HL-60 (cell line): ENCODE results near the gene UBTF.

Experiments
- DNase-seq, 2 experiments: peaks; one replicate each; pipeline ENCODE4 v3.0.0-alpha.2; 2010 to 2020; ENCODE audit warnings: low read depth in 1 of 2, low spot score in 1 of 2
- H3K27ac ChIP-seq: fragments of 250-450 bp; sonication (Bioruptor Pico); replicated peaks from 2 replicates; pipeline ENCODE4 v1.5.1; 2020; ENCODE audit warnings: mild to moderate bottlenecking, moderate library complexity
- H3K27me3 ChIP-seq: fragments of 250-450 bp; sonication (Bioruptor Pico); 2 replicates; pipeline ENCODE4 v1.5.1; 2021; ENCODE audit warnings: mild to moderate bottlenecking, moderate library complexity; ENCODE audit not compliant: insufficient read depth, poor library complexity, severe bottlenecking
- H3K4me3 ChIP-seq: replicated peaks from 2 replicates; pipeline ENCODE4 v1.5.1; 2011; ENCODE audit warnings: mild to moderate bottlenecking, control low read depth, low read length; ENCODE audit not compliant: insufficient read depth
- GABPA ChIP-seq: IDR thresholded peaks from 2 replicates; pipeline ENCODE4 v1.6.1; 2012; ENCODE audit warnings: low read depth
- POLR2AphosphoS5 ChIP-seq: IDR thresholded peaks from 2 replicates; pipeline ENCODE4 v1.6.1; 2012; ENCODE audit warnings: low read depth
- REST ChIP-seq: IDR thresholded peaks from 2 replicates; pipeline ENCODE4 v1.6.1; 2012; ENCODE audit warnings: low read depth; ENCODE audit not compliant: insufficient replicate concordance
- SPI1 ChIP-seq: IDR thresholded peaks from 2 replicates; pipeline ENCODE4 v1.6.1; 2012; ENCODE audit warnings: low read depth, mild to moderate bottlenecking, borderline replicate concordance
- TF ChIP-seq, protein P1 (sequence below): IDR thresholded peaks from one replicate; pipeline ENCODE4 v1.5.1; 2011; ENCODE audit warnings: low read length, control low read depth, inconsistent platforms; ENCODE audit not compliant: insufficient read depth

The UBTF gene

DNA sequence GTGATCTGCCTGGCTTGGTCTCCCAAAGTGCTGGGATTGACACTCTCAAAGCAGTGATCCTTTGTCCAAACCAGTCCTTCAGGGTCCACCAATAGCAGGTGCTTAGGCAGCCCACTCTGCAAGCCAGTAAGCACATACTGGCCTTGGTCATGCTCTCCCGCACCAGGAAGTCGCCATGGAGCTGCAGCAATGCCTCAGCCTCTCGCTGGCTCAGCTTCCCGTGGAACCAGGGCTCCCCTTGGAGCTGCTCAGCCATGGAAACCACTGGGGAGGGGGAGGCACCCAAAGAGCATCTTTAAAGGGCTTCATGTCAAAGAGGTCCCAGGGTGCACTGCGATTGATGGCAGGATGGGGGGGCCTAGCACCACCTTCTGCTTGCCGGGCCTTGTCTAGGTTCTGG, 9.6 kb upstream of the UBTF start:
- TF ChIP-seq SPI1 (no peak), POLR2AphosphoS5 (no peak), GABPA (no peak), REST (no peak)
- TF ChIP-seq, protein P1, sequence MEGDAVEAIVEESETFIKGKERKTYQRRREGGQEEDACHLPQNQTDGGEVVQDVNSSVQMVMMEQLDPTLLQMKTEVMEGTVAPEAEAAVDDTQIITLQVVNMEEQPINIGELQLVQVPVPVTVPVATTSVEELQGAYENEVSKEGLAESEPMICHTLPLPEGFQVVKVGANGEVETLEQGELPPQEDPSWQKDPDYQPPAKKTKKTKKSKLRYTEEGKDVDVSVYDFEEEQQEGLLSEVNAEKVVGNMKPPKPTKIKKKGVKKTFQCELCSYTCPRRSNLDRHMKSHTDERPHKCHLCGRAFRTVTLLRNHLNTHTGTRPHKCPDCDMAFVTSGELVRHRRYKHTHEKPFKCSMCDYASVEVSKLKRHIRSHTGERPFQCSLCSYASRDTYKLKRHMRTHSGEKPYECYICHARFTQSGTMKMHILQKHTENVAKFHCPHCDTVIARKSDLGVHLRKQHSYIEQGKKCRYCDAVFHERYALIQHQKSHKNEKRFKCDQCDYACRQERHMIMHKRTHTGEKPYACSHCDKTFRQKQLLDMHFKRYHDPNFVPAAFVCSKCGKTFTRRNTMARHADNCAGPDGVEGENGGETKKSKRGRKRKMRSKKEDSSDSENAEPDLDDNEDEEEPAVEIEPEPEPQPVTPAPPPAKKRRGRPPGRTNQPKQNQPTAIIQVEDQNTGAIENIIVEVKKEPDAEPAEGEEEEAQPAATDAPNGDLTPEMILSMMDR, result no peak
- Histone ChIP-seq H3K27ac (no peak overlapping the region), H3K27me3 (no peaks in the 10 kb centered on the region), H3K4me3 (no peak overlapping the region)
- DNase-seq, result no peak

- TF ChIP-seq GABPA (no peak), POLR2AphosphoS5 (no peak), REST (no peak), SPI1 (no peak)
- TF ChIP-seq, protein P1, result no peak
- H3K4me3 ChIP-seq, result no peak overlapping the region
- H3K27ac ChIP-seq, result no peak overlapping the region
- no peak for DNase-seq
- H3K27me3 ChIP-seq, result no peaks in the 10 kb centered on the region
Measured at GRCh38 chr17:44223541-44224071, 4.1 kb upstream of the UBTF start.

- Histone ChIP-seq H3K4me3 (no peak overlapping the region), H3K27me3 (no peaks in the 10 kb centered on the region), H3K27ac (peak overlapping the region; percentile 96)
- TF ChIP-seq POLR2AphosphoS5, result no peak; the same call in 1 of the 2 replicates
- no peak for TF ChIP-seq GABPA
- no peak for TF ChIP-seq SPI1
- TF ChIP-seq, protein P1, result no peak
- TF ChIP-seq REST, result no peak
- DNase-seq, result no peak
Measured at GRCh38 chr17:44222112-44222869, 2.8 kb upstream of the UBTF start.
